Suprapubic skin (tissue), 4 donors: Measurements from ENCODE around the gene TENT4A. TPM values are rescaled to one million over a fixed set of nuclear protein-coding genes. Genes with fewer than 3 reads are reported as not detected.
A peak's percentile ranks its signal among the peaks of the same experiment; 100 is the strongest.

ENCODE experiments used
- DNase-seq, 2 donors: peaks; one replicate each; pipeline ENCODE4 v3.0.0-alpha.2; 2019; ENCODE audit warnings: low spot score in 2 of 2
- H3K27ac ChIP-seq: fragments of 200-600 bp; sonication (generic); one replicate; pipeline ENCODE4 v1.5.1; 2019
- H3K27me3 ChIP-seq: fragments of 200-600 bp; sonication (generic); one replicate; pipeline ENCODE4 v1.5.1; 2019
- H3K36me3 ChIP-seq: fragments of 200-600 bp; sonication (generic); one replicate; pipeline ENCODE4 v1.5.1; 2019
- H3K4me1 ChIP-seq: fragments of 200-600 bp; sonication (generic); one replicate; pipeline ENCODE4 v1.5.1; 2019
- H3K4me3 ChIP-seq: fragments of 200-600 bp; sonication (generic); one replicate; pipeline ENCODE4 v1.5.1; 2019; ENCODE audit warnings: mild to moderate bottlenecking
- H3K9me3 ChIP-seq: fragments of 200-600 bp; sonication (generic); one replicate; pipeline ENCODE4 v1.5.1; 2019
- CTCF ChIP-seq, 2 donors: fragments of 200-600 bp in 1 of 2; fragments of 450-650 bp in 1 of 2; sonication (generic) in 1 of 2; IDR thresholded peaks; one replicate each; pipeline ENCODE4 v1.5.1; 2016 to 2019; ENCODE audit warnings: antibody characterized with exemption in 2 of 2, mild to moderate bottlenecking in 1 of 2, moderate library complexity in 1 of 2
- EP300 ChIP-seq: sonication (generic); formaldehyde crosslinking; IDR thresholded peaks from one replicate; pipeline ENCODE4 v1.6.1; 2017; ENCODE audit warnings: antibody characterized with exemption
- POLR2A ChIP-seq, 2 donors: fragments of 450-650 bp; IDR thresholded peaks; one replicate each; pipeline ENCODE4 v1.6.1; 2017; ENCODE audit warnings: antibody characterized with exemption in 2 of 2, mild to moderate bottlenecking in 2 of 2, moderate library complexity in 2 of 2
- POLR2AphosphoS5 ChIP-seq, 3 donors: sonication (generic); formaldehyde crosslinking; IDR thresholded peaks; one replicate each; pipeline ENCODE4 v1.6.1; 2017; ENCODE audit warnings: antibody characterized with exemption in 3 of 3
- WGBS: methylation state at CpG from one replicate; pipeline ENCODE4 v1.1.5; 2018; 5-methylcytosine and 5-hydroxymethylcytosine counted together
- total RNA-seq, 4 donors: library from RNA; depleted of rRNA; stranded (reverse); fragments of >200 nt; gene quantifications; one replicate each; pipeline ENCODE4 v1.1.0, GENCODE V29; 2016

The TENT4A gene
- total RNA-seq, 4 donors from 2014 or later = 36.4 to 67.3 (median 42.4) TPM

DNA sequence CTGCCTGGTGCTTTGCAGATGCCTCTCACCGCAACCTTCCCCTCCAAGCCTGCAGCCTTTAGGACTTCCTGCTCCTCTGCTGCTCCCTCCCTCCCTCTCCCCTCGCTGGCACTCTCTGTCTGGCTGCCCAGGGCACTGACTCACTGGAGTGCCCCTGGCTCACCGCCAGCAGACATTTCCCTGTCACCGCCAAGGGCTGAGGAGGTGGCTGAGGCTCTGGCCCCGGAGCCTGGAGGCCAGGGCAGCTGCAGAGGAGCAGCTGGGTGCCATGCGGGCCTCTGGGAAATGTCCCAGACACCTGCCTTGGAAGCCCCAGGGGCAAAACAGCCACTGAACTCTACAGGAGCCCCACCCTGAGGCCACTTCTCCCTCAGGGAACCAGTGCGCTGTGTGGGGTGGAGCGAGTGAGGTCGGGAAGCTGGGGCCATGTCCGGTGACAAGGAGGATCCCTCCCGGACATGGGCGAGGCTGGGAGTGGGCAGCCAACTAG is 53.4 kb downstream of the TENT4A start:
- Histone ChIP-seq H3K36me3 (no peaks in the 10 kb centered on the region), H3K4me3 (peak overlapping the region; percentile 12), H3K27ac (peak overlapping the region; percentile 42), H3K4me1 (peaks cover 25% of the 10 kb centered on the region), H3K27me3 (no peaks in the 10 kb centered on the region), H3K9me3 (no peaks in the 10 kb centered on the region)
- no peak for TF ChIP-seq POLR2AphosphoS5 (IDR thresholded peaks at IDR 0.05)
- TF ChIP-seq CTCF (IDR thresholded peaks at IDR 0.05) = no peak
- no peak for TF ChIP-seq POLR2A (IDR thresholded peaks at IDR 0.05)
- no peak for TF ChIP-seq EP300
- DNase-seq = peak; percentile 87 to 90
- WGBS = 26% methylated on average over 7 of the region's 12 CpGs

GRCh38 chr5:6767481-6768063 is 54.3 kb downstream of the TENT4A start:
- DNase-seq = peak in 1 of 2 donors; percentile 49
- H3K9me3 ChIP-seq = no peaks in the 10 kb centered on the region
- 83% methylated on average over 11 of the region's 11 CpGs for WGBS

GRCh38 chr5:6768590-6769230 is 55.5 kb downstream of the TENT4A start:
- WGBS = 90% methylated on average over 10 of the region's 12 CpGs
- Histone ChIP-seq H3K9me3 (no peaks in the 10 kb centered on the region), H3K4me3 (no peak overlapping the region), H3K27me3 (no peaks in the 10 kb centered on the region), H3K27ac (no peak overlapping the region), H3K36me3 (no peaks in the 10 kb centered on the region), H3K4me1 (peaks cover 25% of the 10 kb centered on the region)
- DNase-seq = peak in 1 of 2 donors; percentile 52
- no peak for TF ChIP-seq POLR2A (IDR thresholded peaks at IDR 0.05)
- TF ChIP-seq CTCF (IDR thresholded peaks at IDR 0.05) = no peak
- TF ChIP-seq POLR2AphosphoS5 (IDR thresholded peaks at IDR 0.05) = no peak
- no peak for TF ChIP-seq EP300

More at GRCh38 chr5:6767481-6768063, 54.3 kb downstream of the TENT4A start:
- no peak overlapping the region for H3K27ac ChIP-seq
- H3K27me3 ChIP-seq = no peaks in the 10 kb centered on the region
- H3K4me3 ChIP-seq = no peak overlapping the region
- H3K4me1 ChIP-seq = peaks cover 25% of the 10 kb centered on the region
- TF ChIP-seq POLR2A (IDR thresholded peaks at IDR 0.05) = no peak
- TF ChIP-seq POLR2AphosphoS5 (IDR thresholded peaks at IDR 0.05) = no peak
- TF ChIP-seq CTCF (IDR thresholded peaks at IDR 0.05) = no peak
- TF ChIP-seq EP300 = no peak
- no peaks in the 10 kb centered on the region for H3K36me3 ChIP-seq

- H3K27ac ChIP-seq = no peak overlapping the region
- H3K9me3 ChIP-seq = no peaks in the 10 kb centered on the region
- TF ChIP-seq POLR2AphosphoS5 (IDR thresholded peaks at IDR 0.05) = no peak
- no peak for TF ChIP-seq POLR2A (IDR thresholded peaks at IDR 0.05)
- no peak for TF ChIP-seq CTCF (IDR thresholded peaks at IDR 0.05)
- TF ChIP-seq EP300 = no peak
- no peak overlapping the region for H3K4me3 ChIP-seq
- no peak for DNase-seq
- H3K36me3 ChIP-seq = no peaks in the 10 kb centered on the region
- no peaks in the 10 kb centered on the region for H3K27me3 ChIP-seq
- 94% methylated on average over 8 of the region's 11 CpGs for WGBS
- peaks cover 17% of the 10 kb centered on the region for H3K4me1 ChIP-seq
Measured at GRCh38 chr5:6770826-6771607, 57.8 kb downstream of the TENT4A start.

DNA sequence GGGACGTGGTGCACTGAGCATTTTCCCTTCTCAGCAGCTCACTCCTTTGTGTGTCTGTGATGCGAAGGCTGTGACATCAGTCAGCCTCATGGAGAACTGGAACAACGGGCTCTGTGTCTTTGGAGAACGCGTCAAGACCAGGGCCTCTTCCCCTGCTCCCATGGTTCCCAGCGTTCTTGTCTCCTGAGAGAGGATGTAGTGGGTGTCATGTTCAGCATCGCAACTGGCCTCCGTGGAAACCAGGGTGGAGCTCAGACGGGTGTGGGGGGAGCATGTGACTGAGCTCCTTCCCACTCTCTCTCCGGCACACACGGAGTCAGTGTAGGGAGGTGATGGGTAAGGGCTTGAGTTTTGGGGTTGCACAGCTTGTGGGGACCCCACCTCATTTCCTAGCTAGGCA is 59.7 kb downstream of the TENT4A start:
- H3K36me3 ChIP-seq = no peaks in the 10 kb centered on the region
- TF ChIP-seq POLR2A (IDR thresholded peaks at IDR 0.05) = no peak
- no peak for TF ChIP-seq POLR2AphosphoS5 (IDR thresholded peaks at IDR 0.05)
- no peak for TF ChIP-seq CTCF (IDR thresholded peaks at IDR 0.05)
- no peak for TF ChIP-seq EP300
- H3K27ac ChIP-seq = no peak overlapping the region
- 76% methylated on average over 10 of the region's 11 CpGs for WGBS
- H3K27me3 ChIP-seq = no peaks in the 10 kb centered on the region
- peak in 1 of 2 donors; percentile 16 for DNase-seq
- no peaks in the 10 kb centered on the region for H3K9me3 ChIP-seq
- H3K4me3 ChIP-seq = no peak overlapping the region
- no peaks in the 10 kb centered on the region for H3K4me1 ChIP-seq
